GM18505 (cell line): ENCODE measurements around the gene SMAD7.

Experiments
- ATAC-seq: cut with Tn5 transposase; IDR thresholded peaks from one replicate; pipeline ENCODE4 v1.9.1; 2021; ENCODE audit not compliant: unreplicated experiment
- POLR2A ChIP-seq: IDR thresholded peaks from 4 replicates; pipeline ENCODE4 v1.6.1; 2011; ENCODE audit warnings: borderline replicate concordance; ENCODE audit not compliant: insufficient read depth, insufficient read length; ENCODE audit errors: extremely low read depth

The SMAD7 gene

DNA sequence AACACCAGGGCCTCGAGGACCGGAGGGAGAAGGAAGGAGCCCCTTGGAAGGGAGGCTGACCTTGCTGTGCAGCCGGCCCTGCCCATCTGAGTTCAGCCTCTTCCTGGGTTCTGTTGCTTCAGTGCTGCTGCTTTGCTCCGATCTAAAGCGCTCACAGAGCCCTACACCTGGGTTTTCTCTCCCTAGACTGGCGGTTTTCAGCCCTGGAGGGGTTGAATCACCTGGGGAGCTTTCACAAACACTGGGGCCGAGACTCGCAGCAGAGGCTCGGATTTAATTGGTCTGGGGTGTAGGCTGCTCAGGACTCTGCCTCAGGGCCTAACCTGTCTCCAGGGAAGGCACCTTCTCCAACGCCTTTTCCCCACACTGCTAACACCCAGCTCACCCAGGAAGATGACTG is 40.9 kb upstream of the SMAD7 start:
- no peak for ATAC-seq
- no peak for TF ChIP-seq POLR2A

DNA sequence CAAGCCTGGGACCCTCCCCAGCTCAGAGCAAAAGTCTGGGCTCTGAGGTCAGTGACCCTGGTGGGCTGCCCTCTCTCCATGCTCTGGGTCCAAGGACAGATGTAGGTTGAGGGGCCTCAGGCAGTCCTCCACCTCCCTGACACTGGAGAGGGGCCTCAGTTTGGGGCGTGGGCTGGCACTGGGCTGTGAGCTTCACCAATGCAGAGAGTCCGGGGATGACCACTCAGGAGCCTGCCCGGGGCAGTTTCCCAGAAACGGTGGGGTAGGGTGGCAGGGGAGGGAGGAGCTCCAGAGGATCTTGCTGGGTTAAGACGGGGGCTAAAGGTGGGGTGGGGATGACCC is 40.5 kb upstream of the SMAD7 start:
- ATAC-seq = no peak
- no peak for TF ChIP-seq POLR2A

DNA sequence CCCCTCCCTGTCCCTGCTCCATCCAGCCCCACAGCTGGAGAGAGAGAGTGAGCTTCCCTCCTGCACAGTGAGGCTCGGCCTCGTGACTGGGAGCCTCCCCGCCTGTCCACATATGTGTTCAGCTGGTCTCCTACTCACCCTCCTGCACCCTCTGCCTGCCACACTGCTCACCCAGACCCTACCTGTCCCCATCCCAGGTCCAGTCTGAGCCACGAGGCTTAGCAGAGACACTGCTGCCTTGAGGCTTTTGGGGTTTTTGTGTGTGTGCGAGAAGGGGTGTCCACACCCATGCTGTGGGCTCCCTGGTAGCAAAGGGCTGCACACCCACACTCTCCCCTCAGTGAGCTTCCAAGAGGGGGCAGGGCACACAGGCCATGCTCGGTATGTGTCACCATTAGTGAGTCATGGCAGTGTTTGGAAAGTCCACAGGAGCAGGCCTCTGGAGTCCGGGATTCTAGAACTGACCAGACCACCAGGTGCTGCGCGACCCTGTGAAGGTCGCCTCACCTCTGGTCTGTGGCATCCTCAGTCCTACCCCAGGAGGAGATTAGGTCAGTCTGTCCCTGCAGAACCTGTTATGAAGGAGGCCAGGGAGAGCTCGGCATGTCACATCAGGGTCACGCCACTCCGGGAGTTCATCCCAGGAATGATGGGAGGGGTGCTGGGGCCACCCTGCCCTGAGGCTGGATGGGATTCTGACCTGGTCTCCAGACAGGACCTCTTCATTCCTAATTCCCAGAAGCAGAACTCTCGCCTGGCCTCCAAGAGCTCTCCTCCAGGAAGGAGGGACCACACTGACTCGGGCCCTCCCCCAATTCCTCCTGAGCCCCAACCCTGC is 39.9 kb upstream of the SMAD7 start:
- ATAC-seq = no peak
- TF ChIP-seq POLR2A = no peak

DNA sequence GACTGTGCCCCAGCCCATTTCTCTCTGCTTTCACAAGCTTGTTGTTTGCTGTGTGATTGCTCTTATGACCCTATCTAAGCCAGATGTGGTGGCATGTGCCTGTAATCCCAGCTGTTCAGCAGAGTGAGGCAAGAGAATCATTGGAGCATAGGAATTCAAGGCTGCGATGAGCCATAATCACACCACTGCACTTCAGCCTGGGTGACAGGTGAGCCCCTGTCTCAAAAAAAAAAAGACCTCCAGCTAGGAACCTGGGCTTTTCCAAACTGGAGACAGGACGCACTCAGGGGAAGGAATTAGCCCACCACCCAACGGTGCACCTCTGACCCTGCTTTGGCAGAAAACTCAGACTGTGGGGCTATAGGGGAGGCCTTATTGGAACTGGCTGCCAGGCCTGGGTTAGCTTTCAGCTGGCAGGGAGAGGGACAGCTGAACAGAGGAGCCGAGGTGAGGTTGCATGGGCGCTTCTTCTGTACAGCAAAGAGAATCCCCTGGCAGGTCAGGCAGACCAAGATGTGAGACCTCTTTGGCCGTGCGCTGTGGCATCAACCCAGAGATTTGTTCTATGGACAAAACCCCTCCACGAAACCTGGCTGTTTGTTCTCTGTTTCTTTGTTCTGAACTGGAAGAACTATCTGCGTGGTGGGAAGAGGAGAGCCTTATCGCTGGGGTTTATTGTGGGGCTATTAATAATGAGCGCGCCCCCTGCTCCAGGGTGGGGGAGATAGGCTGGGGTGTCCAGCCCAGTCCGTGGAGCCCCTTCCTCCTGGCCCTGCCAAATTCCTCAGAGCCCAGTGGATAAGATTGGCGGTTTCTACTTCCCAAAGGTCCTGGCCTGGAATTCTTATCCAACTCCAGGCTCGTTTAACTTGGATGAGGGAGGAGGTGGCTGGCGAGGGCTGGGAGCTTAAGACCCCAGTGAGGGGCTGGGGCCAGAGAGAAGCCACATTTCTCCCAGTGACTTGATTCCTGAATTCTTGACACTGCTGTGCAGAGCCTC is 38.8 kb upstream of the SMAD7 start:
- no peak for TF ChIP-seq POLR2A
- no peak for ATAC-seq

DNA sequence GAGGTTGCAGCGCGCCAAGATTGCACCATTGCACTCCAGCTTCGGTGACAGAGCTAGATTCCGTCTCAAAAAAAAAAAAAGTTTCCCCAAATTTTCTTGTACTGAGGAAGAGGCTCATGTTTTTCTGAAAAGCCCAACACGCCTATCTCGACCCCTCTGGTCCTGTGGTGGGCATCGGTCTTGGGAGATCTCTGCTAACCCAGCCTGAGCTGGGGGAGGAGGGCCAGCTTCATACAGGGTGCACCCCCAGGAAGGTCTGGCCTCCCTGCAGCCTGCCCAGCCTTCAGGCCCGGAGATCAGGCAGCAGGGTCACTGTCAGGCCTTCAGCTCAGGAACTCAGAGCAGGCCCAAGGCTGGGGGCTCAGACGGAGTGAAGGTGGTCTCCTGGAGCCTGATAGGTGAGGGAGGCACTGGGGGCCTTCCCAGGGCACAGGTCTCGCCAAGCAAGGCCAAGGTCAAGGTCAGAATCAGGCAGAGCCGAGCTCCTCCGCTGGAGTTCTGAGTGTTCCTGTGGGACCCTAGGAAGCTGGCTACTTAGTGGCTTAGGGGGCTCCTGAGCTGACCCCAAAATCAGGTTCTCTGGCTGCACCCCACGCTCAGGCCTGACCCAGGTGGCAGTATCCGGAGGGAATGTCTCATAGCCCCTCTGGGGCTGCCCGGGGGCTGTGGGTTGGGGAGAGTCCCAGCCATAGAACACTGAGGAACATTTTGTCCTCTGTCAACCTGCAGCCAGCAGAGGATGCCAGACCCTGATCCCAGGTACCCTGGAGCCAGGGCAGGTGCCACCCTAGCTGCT is 37.9 kb upstream of the SMAD7 start:
- TF ChIP-seq POLR2A = no peak
- no peak for ATAC-seq

DNA sequence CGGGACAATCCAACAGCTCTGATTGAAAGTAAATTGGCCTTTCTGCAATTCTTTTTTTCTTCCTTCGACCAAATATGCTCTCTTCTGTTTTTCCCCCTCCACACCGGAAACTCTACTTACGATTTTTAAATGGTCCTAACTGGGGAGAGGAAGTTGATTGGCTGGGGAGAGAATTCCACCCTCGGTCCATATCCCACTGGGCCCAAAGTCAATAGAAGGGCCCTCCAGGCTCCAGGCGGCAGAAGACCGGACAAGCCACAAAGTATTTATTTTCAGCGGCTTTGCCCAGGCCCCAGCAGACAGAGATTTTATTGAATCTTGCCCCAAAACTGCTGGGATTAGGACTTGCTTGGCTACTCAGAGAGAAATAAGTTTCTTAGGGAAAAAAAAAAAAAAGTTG is 37.1 kb upstream of the SMAD7 start:
- no peak for TF ChIP-seq POLR2A
- no peak for ATAC-seq

DNA sequence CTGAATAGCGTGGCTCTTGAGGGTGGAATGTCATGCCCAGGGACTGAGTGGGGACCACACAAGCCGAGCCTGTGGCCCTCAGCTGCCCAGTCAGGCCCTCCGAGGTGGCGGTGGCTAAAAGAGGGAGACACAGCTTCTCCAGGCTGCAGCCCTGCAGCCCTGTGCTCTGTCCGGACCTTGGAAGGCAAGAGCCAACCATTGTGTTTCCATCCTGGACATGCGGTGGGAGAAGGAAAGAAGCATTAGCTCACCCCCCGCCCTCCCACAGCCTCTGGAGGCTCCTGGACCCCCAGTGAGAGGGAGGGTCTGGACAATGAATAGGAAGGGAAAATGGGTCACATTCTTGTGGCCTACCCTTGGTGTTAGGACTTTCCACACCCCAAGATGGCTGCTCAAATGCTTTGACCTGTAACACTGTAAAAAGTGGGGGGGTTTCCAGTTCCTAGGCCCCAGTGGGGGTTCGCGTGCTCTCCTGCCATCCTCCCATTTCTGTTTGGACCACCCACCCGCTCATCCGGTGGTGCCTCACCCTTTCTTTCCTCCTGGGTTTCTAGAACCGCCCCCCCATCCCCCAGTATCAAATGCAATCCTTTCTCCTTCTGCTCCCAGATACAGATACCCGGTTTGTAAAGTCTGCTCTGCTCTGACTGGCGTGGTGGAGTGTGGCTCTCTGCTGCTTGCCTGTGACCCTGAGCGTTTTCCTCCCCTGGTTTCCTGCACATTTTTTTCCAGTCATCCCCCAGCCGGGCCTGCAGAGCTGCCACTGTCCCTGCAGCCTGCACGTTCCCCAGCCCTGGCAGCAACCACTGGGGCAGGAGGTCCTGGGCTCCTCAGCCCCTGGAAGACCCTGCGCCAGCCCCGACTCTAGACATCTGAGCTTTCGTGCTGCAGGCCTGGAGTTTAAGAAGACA is 36.3 kb upstream of the SMAD7 start:
- no peak for ATAC-seq

DNA sequence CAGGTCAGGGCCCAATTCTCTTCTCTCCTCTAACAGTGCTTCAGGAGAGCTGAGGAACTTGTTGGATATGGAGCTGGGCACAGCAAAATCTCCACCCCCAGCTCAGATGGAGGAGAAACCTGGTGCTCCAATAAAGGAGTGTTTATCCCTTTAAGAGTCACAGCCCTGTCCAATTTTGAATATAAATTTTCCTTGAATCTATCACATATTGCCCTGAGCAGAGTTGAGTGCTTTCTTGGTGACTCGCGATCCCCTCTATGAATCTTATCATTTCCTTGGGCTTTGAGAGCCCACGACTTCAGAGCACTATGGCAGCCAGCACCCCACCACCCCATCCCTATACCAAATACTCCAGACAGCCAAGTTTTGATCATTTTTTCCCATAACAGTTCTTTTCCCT is 34.4 kb upstream of the SMAD7 start:
- ATAC-seq = no peak

More for the DNA sequence above, 36.3 kb upstream of the SMAD7 start:
- no peak for TF ChIP-seq POLR2A

DNA sequence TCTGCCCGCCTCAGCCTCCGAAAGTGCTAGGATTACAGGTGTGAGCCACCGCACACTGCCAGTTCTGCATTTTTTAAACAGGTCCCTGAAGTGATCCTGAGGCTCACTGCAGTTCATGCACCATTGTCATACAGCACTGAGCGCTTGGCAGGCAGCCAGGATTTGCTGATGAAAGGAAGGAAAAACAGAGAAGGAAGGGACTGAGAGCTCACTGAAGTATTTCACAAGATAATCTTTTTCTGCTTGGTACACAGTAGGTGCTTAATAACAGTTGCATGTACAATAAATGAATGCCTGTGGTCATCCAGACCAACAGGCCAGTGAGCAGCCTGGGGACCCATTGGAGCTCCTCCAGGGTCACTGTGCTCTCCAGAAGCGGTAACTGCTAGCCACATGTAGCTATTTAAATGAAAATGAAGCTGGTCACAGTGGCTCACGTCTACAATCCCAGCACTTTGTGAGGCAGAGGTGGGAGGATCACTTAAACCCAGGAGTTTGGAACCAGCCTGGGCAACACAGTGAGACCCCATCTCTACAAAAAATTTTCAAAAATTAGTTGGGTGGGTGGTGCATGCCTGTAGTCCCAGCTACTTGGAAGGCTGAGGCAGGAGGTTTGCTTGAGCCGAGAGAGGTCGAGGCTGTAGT is 33.1 kb upstream of the SMAD7 start:
- ATAC-seq = no peak
- TF ChIP-seq POLR2A = no peak

More for the DNA sequence above, 34.4 kb upstream of the SMAD7 start:
- TF ChIP-seq POLR2A = no peak

DNA sequence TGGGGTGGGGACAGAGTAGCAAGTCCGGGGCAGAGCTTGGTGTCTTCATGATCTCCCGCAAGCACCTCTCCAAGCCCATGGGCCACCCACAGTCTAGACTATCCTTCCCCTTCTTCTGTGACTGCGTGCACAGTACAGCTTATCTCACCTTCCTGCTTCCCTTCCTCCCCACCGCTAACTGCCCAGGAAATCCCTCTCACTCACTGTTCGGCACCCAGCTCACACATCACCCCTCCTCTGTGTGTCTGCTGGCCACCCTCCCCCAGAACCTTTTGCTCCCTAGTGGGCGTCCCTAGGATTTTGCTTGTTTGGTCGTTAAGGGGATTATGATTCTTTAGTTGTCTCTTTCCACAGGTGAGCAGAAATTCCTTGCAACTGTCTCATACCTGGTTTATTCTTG is 31.5 kb upstream of the SMAD7 start:
- ATAC-seq = no peak
- no peak for TF ChIP-seq POLR2A

DNA sequence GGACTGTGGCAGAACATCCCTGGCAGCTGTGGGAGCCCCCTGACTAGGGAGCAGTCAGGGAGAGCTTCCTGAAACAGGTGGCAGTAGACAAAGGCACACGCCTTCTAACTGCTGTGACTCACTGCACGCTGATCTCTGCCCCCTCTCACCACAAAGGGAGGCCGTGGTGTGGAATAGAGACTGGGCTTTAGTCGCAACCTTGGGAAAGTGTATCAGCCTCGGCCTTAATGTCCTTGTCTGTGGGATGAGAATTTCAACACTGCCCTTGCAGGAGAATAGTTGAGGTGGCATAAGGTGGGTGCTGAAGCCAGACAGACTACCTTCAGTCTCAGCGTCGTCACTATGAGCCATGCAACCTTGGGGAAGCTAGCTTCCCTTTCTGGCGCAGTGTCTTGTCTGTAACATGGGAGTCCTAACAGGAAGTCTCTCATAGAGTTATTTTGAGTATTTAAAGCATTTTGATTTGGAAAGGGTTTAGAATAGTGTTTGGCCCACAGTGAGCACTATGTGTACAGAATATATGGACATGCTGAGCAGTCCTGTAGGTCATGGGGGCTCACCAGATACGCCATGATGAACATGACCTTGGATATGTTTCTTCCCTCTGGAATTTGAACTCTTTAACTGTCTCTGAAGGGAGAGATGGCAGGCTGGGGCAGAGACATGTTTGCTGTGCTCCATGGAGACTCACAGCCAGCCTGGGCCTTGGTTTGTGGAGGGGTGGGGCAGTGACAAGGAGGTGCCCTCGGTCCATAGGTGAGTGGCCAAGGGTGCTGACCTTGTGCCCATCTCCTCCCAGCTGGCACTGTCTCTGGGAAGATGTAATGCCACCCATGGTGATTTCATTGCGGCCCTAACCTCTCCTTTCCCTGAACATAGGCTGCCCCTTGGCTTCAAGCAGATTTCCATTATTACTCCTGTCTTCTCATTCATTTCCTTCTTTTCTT is 29.5 kb upstream of the SMAD7 start:
- ATAC-seq = no peak
- TF ChIP-seq POLR2A = no peak

DNA sequence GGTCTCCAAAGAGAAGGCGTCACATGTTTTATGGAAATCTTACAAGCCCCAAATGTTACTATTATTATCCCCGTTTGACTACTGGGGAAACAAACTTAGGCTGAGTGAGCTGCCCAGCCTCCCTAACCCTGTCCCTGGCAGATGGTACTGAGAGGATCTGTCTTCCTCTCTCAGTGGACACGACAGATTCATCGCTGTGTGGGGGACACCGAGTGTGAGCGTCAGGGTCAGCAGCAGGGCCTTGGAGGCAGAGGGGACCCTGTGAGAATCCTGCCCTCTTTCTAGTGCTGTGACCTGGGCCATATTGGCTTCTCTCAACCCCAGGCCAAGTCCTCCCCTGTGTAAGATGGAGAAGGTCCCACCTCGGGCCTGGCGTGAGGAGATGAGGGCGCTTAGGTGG is 27.1 kb upstream of the SMAD7 start:
- ATAC-seq = no peak
- no peak for TF ChIP-seq POLR2A
